ENCODE measurements around the gene PKIB. TPM values are rescaled to one million over a fixed set of nuclear protein-coding genes. Genes with fewer than 3 reads are reported as not detected.

PKIB gene
- total and polyA plus RNA-seq, 10 of the 15 experiments (the other 5 are each of a cell fraction or from before 2014, with no cell fraction given), result 0.20 to 1.8 (median 0.87) TPM

- no peak for TF ChIP-seq PKNOX1 (IDR thresholded peaks at IDR 0.05)
- TF ChIP-seq PML (IDR thresholded peaks at IDR 0.05; ENCODE audit: low read length), result no peak
- no peak for TF ChIP-seq IKZF1 (conservative IDR thresholded peaks at IDR 0.05)
- no peak for TF ChIP-seq NBN (IDR thresholded peaks at IDR 0.05)
- no peak for TF ChIP-seq CBX5 (IDR thresholded peaks at IDR 0.05; ENCODE audit: low read depth)
- TF ChIP-seq E2F4 (IDR thresholded peaks at IDR 0.05; ENCODE audit: low read depth, low read length), result no peak
- TF ChIP-seq RFX5 (IDR thresholded peaks at IDR 0.05; ENCODE audit: low read depth, low read length), result no peak
- TF ChIP-seq RAD21 (IDR thresholded peaks at IDR 0.05; ENCODE audit: insufficient read depth, low read depth, low read length), result no peak
- TF ChIP-seq ZNF207 (IDR thresholded peaks at IDR 0.05; ENCODE audit: borderline replicate concordance), result no peak
Observed at GRCh38 chr6:122647765-122648164, 37.6 kb downstream of the PKIB start (continued).

- Histone ChIP-seq H3K36me3 (ENCODE audit: control insufficient read depth in 2 of 2, insufficient read depth in 2 of 2, low read length in 1 of 2) (no peaks in the 10 kb centered on the region), H3K4me3 (no peak overlapping the region), H3K79me2 (ENCODE audit: control insufficient read depth, insufficient read depth, low read length) (no peaks in the 10 kb centered on the region), H3K4me2 (ENCODE audit: control insufficient read depth, insufficient read depth) (no peak overlapping the region), H2AFZ (ENCODE audit: control insufficient read depth, low read depth, low read length) (no peak overlapping the region), H3K27me3 (replicated peaks in 1 of 2; ENCODE audit: control insufficient read depth in 2 of 2, insufficient read depth in 2 of 2, low read length in 1 of 2) (no peaks in the 10 kb centered on the region), H3K9me3 (replicated peaks; ENCODE audit: control insufficient read depth, insufficient read depth, low read length) (no peaks in the 10 kb centered on the region), H4K20me1 (ENCODE audit: control insufficient read depth, insufficient read depth) (no peaks in the 10 kb centered on the region), H3K4me1 (ENCODE audit: control insufficient read depth, insufficient read depth, low read length) (no peaks in the 10 kb centered on the region), H3K27ac (ENCODE audit: control insufficient read depth, insufficient read depth) (no peak overlapping the region), H3K9ac (ENCODE audit: control insufficient read depth, insufficient read depth, low read length) (no peak overlapping the region)
- WGBS (ENCODE audit: insufficient coverage, insufficient replicate concordance, low lambda C conversion rate, missing lambda C conversion rate), result 54% methylated on average over 2 of the region's 2 CpGs
- SMC1A ChIA-PET (ENCODE audit: uncharacterized antibody, unreplicated experiment), result interaction anchor here (1.0 kb wide), 1 partner anchor 12 kb away, joined by 3 read pairs; no protein-coding TSS in a partner anchor
- RAD21 ChIA-PET (ENCODE audit: unreplicated experiment), result no interaction called here
- FAIRE-seq, result no peak
- no TSS peak for BruUV-seq (replicated peaks)
- ATAC-seq, result no peak
- POLR2A ChIA-PET, result no interaction called here
- CTCF ChIA-PET, result interaction anchor here (1.2 kb wide), 1 partner anchor 10 kb away, joined by 5 read pairs; no protein-coding TSS in a partner anchor
- DNase-seq (ENCODE audit: low read depth, low spot score), result no peak
- intact Hi-C loops (cut with micrococcal nuclease; ENCODE audit: unreplicated experiment) (no loop called here), in situ Hi-C loops (cut with MboI) (no loop called here)
- TF ChIP-seq BHLHE40 (IDR thresholded peaks at IDR 0.05; ENCODE audit: borderline replicate concordance in 1 of 2, low read depth in 2 of 2, low read length in 1 of 2), result no peak
- no peak for TF ChIP-seq KLF5 (IDR thresholded peaks at IDR 0.05; ENCODE audit: partially characterized antibody)
- no peak for TF ChIP-seq CTCF (IDR thresholded peaks at IDR 0.05 in 2 of 3, conservative IDR thresholded peaks at IDR 0.05 in 1 of 3; ENCODE audit: control insufficient read depth in 2 of 3, extremely low read depth in 1 of 3, insufficient read depth in 1 of 3, low read depth in 3 of 3, low read length in 3 of 3)
- TF ChIP-seq ZBTB4 (CRISPR knock-in tag; IDR thresholded peaks at IDR 0.05), result no peak
- no peak for TF ChIP-seq SKIL (IDR thresholded peaks at IDR 0.05; ENCODE audit: low read depth, poor library complexity, severe bottlenecking)
Observed at GRCh38 chr6:122648726-122649125, 38.5 kb downstream of the PKIB start.

All from GM12878 (cell line).